HG03108 (cell line): ENCODE results near the gene CEBPE.

Source experiments
- ATAC-seq: cut with Tn5 transposase; IDR thresholded peaks from one replicate; pipeline ENCODE4 v1.9.1; 2021; ENCODE audit warnings: moderate library complexity; ENCODE audit not compliant: unreplicated experiment

CEBPE gene

GRCh38 chr14:23145794-23146350 is 26.8 kb upstream of the CEBPE start:
- no peak for ATAC-seq

- ATAC-seq: no peak
Observed at GRCh38 chr14:23143911-23144310, 24.9 kb upstream of the CEBPE start.

- no peak for ATAC-seq
Observed at GRCh38 chr14:23142826-23143225, 23.8 kb upstream of the CEBPE start.

- no peak for ATAC-seq
Observed at GRCh38 chr14:23141706-23142444, 22.8 kb upstream of the CEBPE start.

GRCh38 chr14:23140371-23140770 is 21.3 kb upstream of the CEBPE start:
- no peak for ATAC-seq

GRCh38 chr14:23139874-23140273 is 20.8 kb upstream of the CEBPE start:
- ATAC-seq: no peak

GRCh38 chr14:23137813-23138535 is 18.9 kb upstream of the CEBPE start:
- ATAC-seq: no peak

- no peak for ATAC-seq
Observed at GRCh38 chr14:23137192-23137812, 18.2 kb upstream of the CEBPE start.

GRCh38 chr14:23136566-23137133 is 17.6 kb upstream of the CEBPE start:
- no peak for ATAC-seq

- ATAC-seq: no peak
Observed at GRCh38 chr14:23132970-23133369, 13.9 kb upstream of the CEBPE start.

GRCh38 chr14:23131482-23131881 is 12.4 kb upstream of the CEBPE start:
- ATAC-seq: no peak

GRCh38 chr14:23130871-23131270 is 11.8 kb upstream of the CEBPE start:
- no peak for ATAC-seq

- no peak for ATAC-seq
Observed at GRCh38 chr14:23129759-23130316, 10.8 kb upstream of the CEBPE start.

- ATAC-seq: no peak
Observed at GRCh38 chr14:23128969-23129758, 10.1 kb upstream of the CEBPE start.

- ATAC-seq: no peak
Observed at GRCh38 chr14:23127861-23128260, 8.8 kb upstream of the CEBPE start.

- ATAC-seq: no peak
Observed at GRCh38 chr14:23126548-23127278, 7.7 kb upstream of the CEBPE start.

GRCh38 chr14:23125933-23126524 is 7.0 kb upstream of the CEBPE start:
- no peak for ATAC-seq

GRCh38 chr14:23125011-23125410 is 6.0 kb upstream of the CEBPE start:
- no peak for ATAC-seq

- ATAC-seq: no peak
Observed at GRCh38 chr14:23124337-23124954, 5.4 kb upstream of the CEBPE start.
